Measurements from ENCODE around the gene KRT6A.

Gene KRT6A

DNA sequence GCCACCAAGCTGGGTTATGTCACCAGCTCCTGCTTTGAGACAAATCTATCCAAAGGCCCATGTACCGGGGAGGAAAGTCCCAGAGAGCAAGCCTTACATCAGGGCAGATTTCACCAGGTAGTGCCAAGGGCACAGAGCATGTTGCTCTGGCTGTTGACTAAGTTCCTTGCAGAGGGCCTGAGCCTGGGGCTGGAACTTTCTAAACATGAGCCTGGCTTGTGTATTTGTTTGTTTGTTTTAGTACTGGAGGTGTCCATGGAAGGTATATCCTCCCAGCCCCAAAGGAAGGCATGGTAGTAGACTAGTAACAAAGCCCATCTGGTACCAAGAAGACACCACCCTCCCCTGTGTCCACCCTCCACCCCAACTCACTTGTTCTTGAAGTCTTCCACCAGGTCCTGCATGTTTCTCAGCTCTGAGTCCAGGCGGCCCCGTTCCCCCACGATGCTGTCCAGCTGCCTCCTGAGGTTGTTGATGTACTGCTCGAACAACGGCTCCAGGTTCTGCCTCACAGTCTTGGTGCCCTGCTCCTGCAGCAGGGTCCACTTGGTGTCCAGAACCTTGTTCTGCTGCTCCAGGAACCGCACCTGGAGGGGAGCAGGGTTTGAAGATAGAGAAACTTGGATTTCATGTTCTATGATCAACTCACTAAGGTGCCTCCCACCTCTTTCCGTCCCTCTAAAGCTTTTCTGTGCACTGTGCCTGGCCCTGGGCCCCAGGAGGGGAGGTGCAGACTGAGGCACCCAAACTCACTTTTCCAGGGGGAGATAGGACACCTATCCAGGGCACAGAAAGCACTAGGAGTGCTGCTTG, 25.7 kb upstream of the KRT6A start:
- H3K27me3 ChIP-seq (ENCODE audit: control insufficient read depth, low read length): no peaks in the 10 kb centered on the region
- TF ChIP-seq, protein P1, sequence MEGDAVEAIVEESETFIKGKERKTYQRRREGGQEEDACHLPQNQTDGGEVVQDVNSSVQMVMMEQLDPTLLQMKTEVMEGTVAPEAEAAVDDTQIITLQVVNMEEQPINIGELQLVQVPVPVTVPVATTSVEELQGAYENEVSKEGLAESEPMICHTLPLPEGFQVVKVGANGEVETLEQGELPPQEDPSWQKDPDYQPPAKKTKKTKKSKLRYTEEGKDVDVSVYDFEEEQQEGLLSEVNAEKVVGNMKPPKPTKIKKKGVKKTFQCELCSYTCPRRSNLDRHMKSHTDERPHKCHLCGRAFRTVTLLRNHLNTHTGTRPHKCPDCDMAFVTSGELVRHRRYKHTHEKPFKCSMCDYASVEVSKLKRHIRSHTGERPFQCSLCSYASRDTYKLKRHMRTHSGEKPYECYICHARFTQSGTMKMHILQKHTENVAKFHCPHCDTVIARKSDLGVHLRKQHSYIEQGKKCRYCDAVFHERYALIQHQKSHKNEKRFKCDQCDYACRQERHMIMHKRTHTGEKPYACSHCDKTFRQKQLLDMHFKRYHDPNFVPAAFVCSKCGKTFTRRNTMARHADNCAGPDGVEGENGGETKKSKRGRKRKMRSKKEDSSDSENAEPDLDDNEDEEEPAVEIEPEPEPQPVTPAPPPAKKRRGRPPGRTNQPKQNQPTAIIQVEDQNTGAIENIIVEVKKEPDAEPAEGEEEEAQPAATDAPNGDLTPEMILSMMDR (IDR thresholded peaks at IDR 0.05; ENCODE audit: low read depth, low read length, poor library complexity, severe bottlenecking): no peak
- TF ChIP-seq EZH2phosphoT487 (IDR thresholded peaks at IDR 0.05; ENCODE audit: borderline replicate concordance, low read length): no peak

DNA sequence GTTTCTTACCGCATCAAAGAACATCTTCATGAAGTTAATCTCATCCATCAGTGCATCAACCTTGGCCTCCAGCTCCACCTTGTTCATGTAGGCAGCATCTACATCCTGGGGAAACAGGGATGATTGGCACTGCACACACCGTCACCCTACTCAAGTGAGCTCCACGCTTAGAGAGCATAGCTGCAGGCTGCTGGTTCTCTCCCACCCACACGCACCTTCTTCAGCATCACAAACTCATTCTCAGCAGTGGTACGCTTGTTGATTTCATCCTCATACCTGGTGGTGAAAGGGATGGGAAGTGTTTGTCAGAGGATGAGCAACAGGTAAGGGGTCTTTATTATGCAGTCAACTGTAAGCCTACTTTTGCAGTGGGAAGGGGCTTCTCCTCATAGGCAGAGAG, 24.8 kb upstream of the KRT6A start:
- Histone ChIP-seq H3K4me2 (ENCODE audit: low read length) (no peak overlapping the region), H3K36me3 (ENCODE audit: control insufficient read depth, low read length) (no peaks in the 10 kb centered on the region), H4K20me1 (ENCODE audit: control insufficient read depth, insufficient read depth, low read depth, low read length) (0 out of 2 replicates have a peak, but pooled peaks cover 3% of the 10 kb centered on the region), H3K9me3 (ENCODE audit: control insufficient read depth, insufficient read depth, low read length) (no peaks in the 10 kb centered on the region), H3K27me3 (ENCODE audit: control insufficient read depth, low read length) (no peaks in the 10 kb centered on the region; the same call in 1 of the 2 replicates), H3K9me2 (replicated peaks; ENCODE audit: control insufficient read depth, low read length) (no peaks in the 10 kb centered on the region), H3K4me3 (ENCODE audit: low read length) (no peak overlapping the region), H3K4me1 (ENCODE audit: control insufficient read depth, low read length) (no peaks in the 10 kb centered on the region), H3K79me2 (ENCODE audit: control insufficient read depth, low read length) (no peaks in the 10 kb centered on the region), H3K27ac (ENCODE audit: low read depth, low read length) (no peak overlapping the region), H3F3A (ENCODE audit: control insufficient read depth, insufficient read depth) (no peaks in the 10 kb centered on the region)
- no peak for TF ChIP-seq EZH2phosphoT487 (IDR thresholded peaks at IDR 0.05; ENCODE audit: borderline replicate concordance, low read length)
- TF ChIP-seq, protein P1 (IDR thresholded peaks at IDR 0.05; ENCODE audit: low read depth, low read length, poor library complexity, severe bottlenecking): no peak

More for the DNA sequence above, 25.7 kb upstream of the KRT6A start:
- Histone ChIP-seq H3K4me2 (ENCODE audit: low read length) (no peak overlapping the region), H3K4me3 (ENCODE audit: low read length) (no peak overlapping the region), H3K4me1 (ENCODE audit: control insufficient read depth, low read length) (no peaks in the 10 kb centered on the region), H3K9me2 (replicated peaks; ENCODE audit: control insufficient read depth, low read length) (no peaks in the 10 kb centered on the region), H3K9me3 (ENCODE audit: control insufficient read depth, insufficient read depth, low read length) (no peaks in the 10 kb centered on the region), H3K36me3 (ENCODE audit: control insufficient read depth, low read length) (no peaks in the 10 kb centered on the region), H4K20me1 (ENCODE audit: control insufficient read depth, insufficient read depth, low read depth, low read length) (0 out of 2 replicates have a peak, but pooled peaks cover 3% of the 10 kb centered on the region), H3K79me2 (ENCODE audit: control insufficient read depth, low read length) (no peaks in the 10 kb centered on the region), H3K27ac (ENCODE audit: low read depth, low read length) (no peak overlapping the region), H3F3A (ENCODE audit: control insufficient read depth, insufficient read depth) (no peaks in the 10 kb centered on the region)

DNA sequence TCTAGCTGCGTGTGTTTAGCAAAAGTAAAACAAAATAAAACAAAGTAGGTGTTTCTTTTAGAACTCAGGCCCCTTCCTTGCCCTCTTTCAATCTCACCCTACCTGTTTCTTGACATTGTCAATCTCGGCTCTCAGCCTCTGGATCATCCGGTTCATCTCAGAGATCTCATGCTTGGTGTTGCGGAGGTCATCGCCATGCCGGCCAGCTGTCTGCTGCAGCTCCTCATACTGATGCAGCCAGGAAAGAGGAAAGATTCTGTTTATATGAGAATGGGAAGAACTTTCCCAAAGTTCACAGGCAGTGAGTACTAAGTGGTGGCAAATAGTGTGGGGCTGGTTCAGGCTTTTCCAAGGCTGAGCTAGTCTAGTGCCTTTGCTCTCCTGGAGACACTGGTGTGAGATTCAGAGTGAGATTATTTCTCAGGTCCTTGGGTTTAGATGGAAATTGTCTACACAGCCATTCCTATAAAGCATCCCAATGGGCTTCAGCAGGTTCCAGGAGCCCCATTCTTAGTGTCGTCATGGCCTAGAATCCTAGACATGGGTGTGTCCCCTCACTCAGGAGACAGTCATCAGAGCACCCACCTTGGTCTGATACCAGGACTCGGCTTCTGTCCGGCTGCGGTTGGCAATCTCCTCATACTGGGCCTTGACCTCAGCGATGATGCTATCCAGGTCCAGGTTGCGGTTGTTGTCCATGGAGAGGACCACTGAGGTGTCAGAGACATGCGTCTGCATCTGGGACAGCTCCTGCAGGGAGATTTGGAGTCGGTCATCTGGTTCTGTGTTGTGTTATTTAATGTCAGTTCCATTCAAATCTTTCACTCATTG, 24.2 kb upstream of the KRT6A start:
- no peak overlapping the region for H3K27ac ChIP-seq (ENCODE audit: low read depth, low read length)
- TF ChIP-seq, protein P1 (IDR thresholded peaks at IDR 0.05; ENCODE audit: low read depth, low read length, poor library complexity, severe bottlenecking): no peak
- TF ChIP-seq EZH2phosphoT487 (IDR thresholded peaks at IDR 0.05; ENCODE audit: borderline replicate concordance, low read length): no peak
- no peaks in the 10 kb centered on the region for H3K36me3 ChIP-seq (ENCODE audit: control insufficient read depth, low read length)

More for the DNA sequence above, 24.2 kb upstream of the KRT6A start:
- Histone ChIP-seq H3K9me2 (replicated peaks; ENCODE audit: control insufficient read depth, low read length) (no peaks in the 10 kb centered on the region), H3K4me1 (ENCODE audit: control insufficient read depth, low read length) (no peaks in the 10 kb centered on the region), H3K4me2 (ENCODE audit: low read length) (no peak overlapping the region), H4K20me1 (ENCODE audit: control insufficient read depth, insufficient read depth, low read depth, low read length) (0 out of 2 replicates have a peak, but pooled peaks cover 3% of the 10 kb centered on the region), H3F3A (ENCODE audit: control insufficient read depth, insufficient read depth) (no peaks in the 10 kb centered on the region), H3K79me2 (ENCODE audit: control insufficient read depth, low read length) (no peaks in the 10 kb centered on the region), H3K27me3 (ENCODE audit: control insufficient read depth, low read length) (no peaks in the 10 kb centered on the region; the same call in 1 of the 2 replicates), H3K4me3 (ENCODE audit: low read length) (no peak overlapping the region), H3K9me3 (ENCODE audit: control insufficient read depth, insufficient read depth, low read length) (no peaks in the 10 kb centered on the region)
